PC-3 (cell line): ENCODE data around the gene BBS7. TPM values are rescaled to one million over a fixed set of nuclear protein-coding genes. Genes with fewer than 3 reads are reported as not detected.
A peak's percentile ranks its signal among the peaks of the same experiment; 100 is the strongest.

Experiments
- ATAC-seq: fragments of 200-7000 bp; cut with Tn5 transposase; 2 replicates; pipeline ENCODE4 v1.9.1; 2020; ENCODE audit warnings: mild to moderate bottlenecking, moderate library complexity
- BruUV-seq: library from RNA; stranded (reverse); fragments of 400-500 nt; replicated peaks from 2 replicates; lab custom pipeline; 2021; lab: Mats Ljungman, UMichigan
- CTCF ChIA-PET: fragments of 300-600 bp; sonication (Branson Sonifier 250); formaldehyde crosslinking; loops from one replicate; lab custom pipeline; 2022; ENCODE audit warnings: antibody characterized with exemption; lab: Charles Lee
- POLR2A ChIA-PET: fragments of 300-600 bp; sonication (Branson Sonifier 250); formaldehyde crosslinking; loops from one replicate; lab custom pipeline; 2022; ENCODE audit warnings: antibody characterized with exemption; ENCODE audit not compliant: unreplicated experiment; lab: Charles Lee
- DNase-seq: peaks from one replicate; pipeline ENCODE4 v3.0.0-alpha.2; 2015
- H2AFZ ChIP-seq: fragments of 300-600 bp; sonication (generic); 2 replicates; pipeline ENCODE4 v1.6.0; 2016; ENCODE audit warnings: antibody characterized with exemption, low read length
- H3F3A ChIP-seq: fragments of 300-600 bp; sonication (generic); one replicate; pipeline ENCODE4 v1.6.0; 2017; ENCODE audit warnings: antibody characterized with exemption, low read length, control low read depth, mild to moderate bottlenecking; ENCODE audit not compliant: unreplicated experiment
- H3K27ac ChIP-seq: fragments of 300-600 bp; sonication (generic); 2 replicates; pipeline ENCODE4 v1.5.1; 2016; ENCODE audit warnings: mild to moderate bottlenecking, low read length
- H3K27me3 ChIP-seq: fragments of 300-600 bp; sonication (generic); 2 replicates; pipeline ENCODE4 v1.6.1; 2016; ENCODE audit warnings: low read length, mixed read lengths
- H3K36me3 ChIP-seq: fragments of 300-600 bp; sonication (generic); 2 replicates; pipeline ENCODE4 v1.6.1; 2016; ENCODE audit warnings: low read depth, mixed run types, low read length, mixed read lengths
- H3K4me1 ChIP-seq: fragments of 300-600 bp; sonication (generic); 2 replicates; pipeline ENCODE4 v1.5.1; 2016; ENCODE audit warnings: low read length; ENCODE audit not compliant: insufficient read depth
- H3K4me2 ChIP-seq: fragments of 300-600 bp; sonication (generic); 2 replicates; pipeline ENCODE4 v1.6.0; 2016; ENCODE audit warnings: low read length
- H3K4me3 ChIP-seq: fragments of 300-600 bp; sonication (generic); 2 replicates; pipeline ENCODE4 v1.5.1; 2016; ENCODE audit warnings: mild to moderate bottlenecking, low read length, mixed read lengths
- H3K79me2 ChIP-seq: fragments of 300-600 bp; sonication (generic); 2 replicates; pipeline ENCODE4 v1.6.1; 2017; ENCODE audit warnings: low read length, mixed read lengths
- H3K9ac ChIP-seq: fragments of 300-600 bp; sonication (generic); 2 replicates; pipeline ENCODE4 v1.6.0; 2016; ENCODE audit warnings: mild to moderate bottlenecking, low read length
- H3K9me2 ChIP-seq: fragments of 300-600 bp; sonication (generic); replicated peaks from 2 replicates; pipeline ENCODE4 v1.6.1; 2016; ENCODE audit warnings: mixed run types, low read length, mixed read lengths
- H3K9me3 ChIP-seq: fragments of 300-600 bp; sonication (generic); 2 replicates; pipeline ENCODE4 v1.6.1; 2016; ENCODE audit warnings: low read length, mixed read lengths
- H4K20me1 ChIP-seq: fragments of 300-600 bp; sonication (generic); 2 replicates; pipeline ENCODE4 v1.6.1; 2016; ENCODE audit warnings: low read length, mixed read lengths
- CTCF ChIP-seq: fragments of 300-600 bp; sonication (generic); conservative IDR thresholded peaks from 2 replicates; pipeline ENCODE4 v1.5.1; 2017; ENCODE audit warnings: antibody characterized with exemption, low read depth, mild to moderate bottlenecking, low read length
- EZH2 ChIP-seq: fragments of 300-600 bp; sonication (generic); IDR thresholded peaks from one replicate; pipeline ENCODE4 v1.6.1; 2017; ENCODE audit warnings: antibody characterized with exemption, mild to moderate bottlenecking, low read length; ENCODE audit not compliant: unreplicated experiment
- EZH2phosphoT487 ChIP-seq: fragments of 300-600 bp; sonication (generic); IDR thresholded peaks from 2 replicates; pipeline ENCODE4 v1.6.1; 2018; ENCODE audit warnings: mild to moderate bottlenecking, antibody characterized with exemption, low read length, borderline replicate concordance
- intact Hi-C: fragments of 100-400 bp; cut with micrococcal nuclease; formaldehyde crosslinking; loops from 2 replicates; pipeline ENCODE4 v1.9.0; 2023
- total RNA-seq: library from RNA; depleted of rRNA; stranded (reverse); fragments of >200 nt; gene quantifications from 2 replicates; pipeline ENCODE4 v1.2.3, GENCODE V29; 2014

BBS7 gene
- total RNA-seq, 1 experiment from 2014 or later = 10.1 TPM

- H3K27ac ChIP-seq = no peak overlapping the region
- no peaks in the 10 kb centered on the region for H3K27me3 ChIP-seq
- H3F3A ChIP-seq = no peaks in the 10 kb centered on the region
- CTCF ChIA-PET = no interaction called here
- TF ChIP-seq EZH2 (no peak), EZH2phosphoT487 (no peak), CTCF (no peak)
- intact Hi-C loops = loop anchor here (2.0 kb wide), 1 partner anchor 71 kb away; no protein-coding TSS in a partner anchor
- no peak for DNase-seq
- no TSS peak for BruUV-seq
- no peaks in the 10 kb centered on the region for H3K9me3 ChIP-seq
- no peak overlapping the region for H3K9ac ChIP-seq
- H3K36me3 ChIP-seq = peaks cover 7% of the 10 kb centered on the region; the same call in 1 of the 2 replicates
- no peak overlapping the region; the same call in 1 of the 2 replicates for H2AFZ ChIP-seq
- no peaks in the 10 kb centered on the region for H4K20me1 ChIP-seq
- no peak overlapping the region for H3K4me2 ChIP-seq
- no peak for ATAC-seq
- H3K4me3 ChIP-seq = no peak overlapping the region
- H3K79me2 ChIP-seq = peaks cover 22% of the 10 kb centered on the region
- peaks cover 19% of the 10 kb centered on the region for H3K4me1 ChIP-seq
- H3K9me2 ChIP-seq = no peaks in the 10 kb centered on the region
- POLR2A ChIA-PET = no interaction called here
Observed at GRCh38 chr4:121799867-121800501, 70.3 kb downstream of the BBS7 start.

- Histone ChIP-seq H3K9me3 (no peaks in the 10 kb centered on the region), H3F3A (no peaks in the 10 kb centered on the region), H3K36me3 (peaks cover 6% of the 10 kb centered on the region; the same call in 1 of the 2 replicates), H4K20me1 (no peaks in the 10 kb centered on the region), H3K4me1 (peaks cover 19% of the 10 kb centered on the region), H3K9ac (no peak overlapping the region), H3K79me2 (peaks cover 22% of the 10 kb centered on the region), H3K27ac (no peak overlapping the region), H3K4me2 (no peak overlapping the region), H2AFZ (peak overlapping the region; percentile 45; the same call in 1 of the 2 replicates), H3K27me3 (no peaks in the 10 kb centered on the region), H3K4me3 (no peak overlapping the region), H3K9me2 (no peaks in the 10 kb centered on the region)
- intact Hi-C loops = no loop called here
- BruUV-seq = no TSS peak
- CTCF ChIA-PET = no interaction called here
- DNase-seq = no peak
- TF ChIP-seq CTCF (no peak), EZH2phosphoT487 (no peak), EZH2 (no peak)
- no peak for ATAC-seq
- POLR2A ChIA-PET = no interaction called here
Observed at GRCh38 chr4:121799208-121799823, 71.0 kb downstream of the BBS7 start.

GRCh38 chr4:121796283-121796682 is 74.0 kb downstream of the BBS7 start:
- H3K27me3 ChIP-seq = no peaks in the 10 kb centered on the region
- DNase-seq (no peak), ATAC-seq (no peak)
- CTCF ChIA-PET = no interaction called here
- H3K36me3 ChIP-seq = no peaks in the 10 kb centered on the region
- TF ChIP-seq EZH2 (no peak), EZH2phosphoT487 (no peak), CTCF (no peak)
- no peaks in the 10 kb centered on the region for H3F3A ChIP-seq
- peaks cover 1% of the 10 kb centered on the region for H3K79me2 ChIP-seq
- intact Hi-C loops = no loop called here
- H3K9me3 ChIP-seq = no peaks in the 10 kb centered on the region
- no peak overlapping the region for H2AFZ ChIP-seq
- no peak overlapping the region for H3K9ac ChIP-seq
- no peaks in the 10 kb centered on the region for H3K9me2 ChIP-seq
- no peak overlapping the region for H3K4me2 ChIP-seq
- H3K27ac ChIP-seq = no peak overlapping the region
- H3K4me3 ChIP-seq = no peak overlapping the region
- no TSS peak for BruUV-seq
- H4K20me1 ChIP-seq = no peaks in the 10 kb centered on the region
- peaks cover 5% of the 10 kb centered on the region; the same call in 1 of the 2 replicates for H3K4me1 ChIP-seq
- POLR2A ChIA-PET = no interaction called here
